Trophoblast cell (in vitro differentiated cells and primary cell): Measurements from ENCODE around the gene ESYT2.
A peak's percentile ranks its signal among the peaks of the same experiment; 100 is the strongest.

ENCODE experiments used
- DNase-seq, 2 donors: peaks; one replicate each; pipeline ENCODE4 v3.0.0-alpha.2; 2016
- H2AFZ ChIP-seq: 2 replicates; pipeline ENCODE4 v1.6.1; 2013; ENCODE audit warnings: low read length, moderate library complexity, mild to moderate bottlenecking; ENCODE audit not compliant: insufficient read depth, poor library complexity
- H2AK5ac ChIP-seq: 2 replicates; pipeline ENCODE4 v1.6.1; 2013; ENCODE audit warnings: mild to moderate bottlenecking, low read length
- H2BK120ac ChIP-seq: 2 replicates; pipeline ENCODE4 v1.6.1; 2013; ENCODE audit warnings: low read length, mild to moderate bottlenecking, moderate library complexity; ENCODE audit not compliant: insufficient read depth, poor library complexity
- H2BK12ac ChIP-seq: 2 replicates; pipeline ENCODE4 v1.6.1; 2013; ENCODE audit warnings: mild to moderate bottlenecking, low read length, moderate library complexity
- H2BK5ac ChIP-seq: 2 replicates; pipeline ENCODE4 v1.6.1; 2013; ENCODE audit warnings: low read length, low read depth, moderate library complexity, mild to moderate bottlenecking; ENCODE audit not compliant: poor library complexity
- H3K14ac ChIP-seq: 2 replicates; pipeline ENCODE4 v1.6.1; 2013; ENCODE audit warnings: mild to moderate bottlenecking, low read length
- H3K18ac ChIP-seq: 2 replicates; pipeline ENCODE4 v1.6.1; 2013; ENCODE audit warnings: mild to moderate bottlenecking, low read length
- H3K23ac ChIP-seq: 2 replicates; pipeline ENCODE4 v1.6.1; 2013; ENCODE audit warnings: low read length
- H3K27ac ChIP-seq: 2 replicates; pipeline ENCODE4 v1.5.1; 2013; ENCODE audit warnings: low read depth, mild to moderate bottlenecking, inconsistent platforms, low read length, moderate library complexity
- H3K27me3 ChIP-seq: 2 replicates; pipeline ENCODE4 v1.6.1; 2013; ENCODE audit warnings: inconsistent platforms, mild to moderate bottlenecking, low read length, moderate library complexity; ENCODE audit not compliant: insufficient read depth
- H3K36me3 ChIP-seq, 2 experiments: 1 replicate in 1 of 2; 2 replicates in 1 of 2; pipeline ENCODE4 v1.6.1; 2013; ENCODE audit warnings: low read length in 2 of 2, mild to moderate bottlenecking in 2 of 2, moderate library complexity in 1 of 2; ENCODE audit not compliant: insufficient read depth in 2 of 2, control insufficient read depth in 1 of 2
- H3K4ac ChIP-seq: 2 replicates; pipeline ENCODE4 v1.6.1; 2013; ENCODE audit warnings: low read depth, mild to moderate bottlenecking, low read length, moderate library complexity
- H3K4me1 ChIP-seq, 2 experiments: 1 replicate in 1 of 2; 2 replicates in 1 of 2; pipeline ENCODE4 v1.6.1; 2013; ENCODE audit warnings: low read length in 2 of 2, mild to moderate bottlenecking in 2 of 2, moderate library complexity in 1 of 2; ENCODE audit not compliant: insufficient read depth in 2 of 2, control insufficient read depth in 1 of 2
- H3K4me2 ChIP-seq: 2 replicates; pipeline ENCODE4 v1.6.1; 2013; ENCODE audit warnings: inconsistent platforms, mild to moderate bottlenecking, low read length, moderate library complexity
- H3K4me3 ChIP-seq: 2 replicates; pipeline ENCODE4 v1.5.1; 2013; ENCODE audit warnings: mild to moderate bottlenecking, low read depth, low read length, inconsistent platforms
- H3K79me1 ChIP-seq: one replicate; pipeline ENCODE4 v1.6.1; 2013; ENCODE audit warnings: low read length
- H3K79me2 ChIP-seq: 2 replicates; pipeline ENCODE4 v1.6.1; 2013; ENCODE audit warnings: low read length, mild to moderate bottlenecking; ENCODE audit not compliant: control insufficient read depth, insufficient read depth, poor library complexity
- H3K9ac ChIP-seq: 2 replicates; pipeline ENCODE4 v1.6.1; 2013; ENCODE audit warnings: mild to moderate bottlenecking, low read length
- H3K9me3 ChIP-seq: 2 replicates; pipeline ENCODE4 v1.6.1; 2013; ENCODE audit warnings: low read depth, mild to moderate bottlenecking, control low read depth, inconsistent platforms, low read length; ENCODE audit not compliant: insufficient read depth
- H4K12ac ChIP-seq: 2 replicates; pipeline ENCODE4 v1.6.1; 2013; ENCODE audit warnings: low read depth, mild to moderate bottlenecking, low read length, moderate library complexity
- H4K8ac ChIP-seq: 2 replicates; pipeline ENCODE4 v1.6.1; 2013; ENCODE audit warnings: low read depth, mild to moderate bottlenecking, low read length, moderate library complexity
- H4K91ac ChIP-seq: one replicate; pipeline ENCODE4 v1.6.1; 2013; ENCODE audit warnings: low read depth, mild to moderate bottlenecking, low read length, moderate library complexity
- WGBS: extraction: QIAGEN DNeasy Blood & Tissue Kit; methylation state at CpG from one replicate; pipeline ENCODE4 v1.1.7; 2013; ENCODE audit warnings: missing lambda C conversion rate; ENCODE audit not compliant: insufficient read length, insufficient coverage; ENCODE audit errors: extremely low coverage; 5-methylcytosine and 5-hydroxymethylcytosine counted together

Gene ESYT2

GRCh38 chr7:158733775-158734494 lies 95.4 kb downstream of the ESYT2 start:
- Histone ChIP-seq H3K27me3 (no peaks in the 10 kb centered on the region), H3K23ac (no peak overlapping the region), H3K36me3 (peaks cover 43 to 55% of the 10 kb centered on the region in 2 experiments), H3K9me3 (peaks cover 3% of the 10 kb centered on the region), H3K4me3 (no peak overlapping the region), H3K18ac (no peak overlapping the region), H4K8ac (no peak overlapping the region), H2BK5ac (no peak overlapping the region), H3K79me1 (no peaks in the 10 kb centered on the region), H2AFZ (no peak overlapping the region), H3K4ac (no peak overlapping the region), H3K4me1 (no peaks in the 10 kb centered on the region), H3K4me2 (no peak overlapping the region), H2BK12ac (no peak overlapping the region), H3K14ac (no peak overlapping the region), H3K79me2 (no peaks in the 10 kb centered on the region), H4K91ac (no peak overlapping the region), H3K9ac (no peak overlapping the region), H2BK120ac (no peak overlapping the region), H4K12ac (no peak overlapping the region), H2AK5ac (no peak overlapping the region), H3K27ac (no peak overlapping the region)
- no CpG with 5 or more reads among the region's 19 CpGs for WGBS
- peak; percentile 35 to 68 for DNase-seq

- no peak overlapping the region for H3K23ac ChIP-seq
- no peak overlapping the region for H2BK120ac ChIP-seq
- no peak overlapping the region for H3K14ac ChIP-seq
- no peak overlapping the region for H3K18ac ChIP-seq
- no peak overlapping the region for H2AK5ac ChIP-seq
- no peak overlapping the region for H2BK12ac ChIP-seq
- no peak overlapping the region for H3K4me2 ChIP-seq
- H4K91ac ChIP-seq = no peak overlapping the region
- H3K9ac ChIP-seq = no peak overlapping the region
- H3K36me3 ChIP-seq = peaks cover 36 to 48% of the 10 kb centered on the region in 2 experiments
- peaks cover 3% of the 10 kb centered on the region for H3K9me3 ChIP-seq
- H3K4me1 ChIP-seq = no peaks in the 10 kb centered on the region
- H3K27me3 ChIP-seq = no peaks in the 10 kb centered on the region
- no peak overlapping the region for H4K12ac ChIP-seq
- H3K4ac ChIP-seq = no peak overlapping the region
- H3K4me3 ChIP-seq = no peak overlapping the region
- no peak overlapping the region for H4K8ac ChIP-seq
- no CpG with 5 or more reads among the region's 1 CpG for WGBS
- no peaks in the 10 kb centered on the region for H3K79me2 ChIP-seq
- H2AFZ ChIP-seq = no peak overlapping the region
- no peak overlapping the region for H3K27ac ChIP-seq
- no peak for DNase-seq
- H3K79me1 ChIP-seq = no peaks in the 10 kb centered on the region
- H2BK5ac ChIP-seq = no peak overlapping the region
These were observed 96.1 kb downstream of the ESYT2 start for GRCh38 chr7:158733220-158733519.

- H4K12ac ChIP-seq = no peak overlapping the region
- H3K4me1 ChIP-seq = no peaks in the 10 kb centered on the region
- no peaks in the 10 kb centered on the region for H3K79me1 ChIP-seq
- no peak overlapping the region for H3K23ac ChIP-seq
- H3K14ac ChIP-seq = no peak overlapping the region
- peaks cover 34 to 44% of the 10 kb centered on the region in 2 experiments for H3K36me3 ChIP-seq
- no peak overlapping the region for H3K4me3 ChIP-seq
- no peaks in the 10 kb centered on the region for H3K79me2 ChIP-seq
- no peak overlapping the region for H2BK5ac ChIP-seq
- H3K4ac ChIP-seq = no peak overlapping the region
- no peak overlapping the region for H2AK5ac ChIP-seq
- H3K9ac ChIP-seq = no peak overlapping the region
- no peak overlapping the region for H2AFZ ChIP-seq
- no peak overlapping the region for H4K8ac ChIP-seq
- peaks cover 3% of the 10 kb centered on the region for H3K9me3 ChIP-seq
- no peak overlapping the region for H3K27ac ChIP-seq
- no peak overlapping the region for H3K4me2 ChIP-seq
- no peak overlapping the region for H2BK120ac ChIP-seq
- H3K18ac ChIP-seq = no peak overlapping the region
- H2BK12ac ChIP-seq = no peak overlapping the region
- WGBS = no CpG with 5 or more reads among the region's 10 CpGs
- DNase-seq = no peak
- no peak overlapping the region for H4K91ac ChIP-seq
- no peaks in the 10 kb centered on the region for H3K27me3 ChIP-seq
These were observed 96.7 kb downstream of the ESYT2 start for GRCh38 chr7:158732494-158733219.

GRCh38 chr7:158731761-158732160 lies 97.5 kb downstream of the ESYT2 start:
- no CpG with 5 or more reads among the region's 6 CpGs for WGBS
- no peak for DNase-seq
- H4K91ac ChIP-seq = no peak overlapping the region
- no peak overlapping the region for H3K14ac ChIP-seq
- no peak overlapping the region for H3K27ac ChIP-seq
- no peaks in the 10 kb centered on the region for H3K79me1 ChIP-seq
- H3K79me2 ChIP-seq = no peaks in the 10 kb centered on the region
- peaks cover 29 to 37% of the 10 kb centered on the region in 2 experiments for H3K36me3 ChIP-seq
- H2BK120ac ChIP-seq = no peak overlapping the region
- no peak overlapping the region for H3K4ac ChIP-seq
- H3K9ac ChIP-seq = peak overlapping the region; percentile 27
- H2BK12ac ChIP-seq = no peak overlapping the region
- no peaks in the 10 kb centered on the region for H3K27me3 ChIP-seq
- H3K18ac ChIP-seq = no peak overlapping the region
- no peaks in the 10 kb centered on the region for H3K4me1 ChIP-seq
- H3K23ac ChIP-seq = no peak overlapping the region
- no peak overlapping the region for H4K12ac ChIP-seq
- H4K8ac ChIP-seq = no peak overlapping the region
- H3K9me3 ChIP-seq = peaks cover 3% of the 10 kb centered on the region
- H2AFZ ChIP-seq = no peak overlapping the region
- H3K4me3 ChIP-seq = no peak overlapping the region
- no peak overlapping the region for H2AK5ac ChIP-seq
- H2BK5ac ChIP-seq = no peak overlapping the region
- H3K4me2 ChIP-seq = no peak overlapping the region
